ENCODE results near the gene RHOC.

The RHOC gene

GRCh38 chr1:112716133-112716720 lies 9.3 kb upstream of the RHOC start (continued):
- TF ChIP-seq, protein P1, sequence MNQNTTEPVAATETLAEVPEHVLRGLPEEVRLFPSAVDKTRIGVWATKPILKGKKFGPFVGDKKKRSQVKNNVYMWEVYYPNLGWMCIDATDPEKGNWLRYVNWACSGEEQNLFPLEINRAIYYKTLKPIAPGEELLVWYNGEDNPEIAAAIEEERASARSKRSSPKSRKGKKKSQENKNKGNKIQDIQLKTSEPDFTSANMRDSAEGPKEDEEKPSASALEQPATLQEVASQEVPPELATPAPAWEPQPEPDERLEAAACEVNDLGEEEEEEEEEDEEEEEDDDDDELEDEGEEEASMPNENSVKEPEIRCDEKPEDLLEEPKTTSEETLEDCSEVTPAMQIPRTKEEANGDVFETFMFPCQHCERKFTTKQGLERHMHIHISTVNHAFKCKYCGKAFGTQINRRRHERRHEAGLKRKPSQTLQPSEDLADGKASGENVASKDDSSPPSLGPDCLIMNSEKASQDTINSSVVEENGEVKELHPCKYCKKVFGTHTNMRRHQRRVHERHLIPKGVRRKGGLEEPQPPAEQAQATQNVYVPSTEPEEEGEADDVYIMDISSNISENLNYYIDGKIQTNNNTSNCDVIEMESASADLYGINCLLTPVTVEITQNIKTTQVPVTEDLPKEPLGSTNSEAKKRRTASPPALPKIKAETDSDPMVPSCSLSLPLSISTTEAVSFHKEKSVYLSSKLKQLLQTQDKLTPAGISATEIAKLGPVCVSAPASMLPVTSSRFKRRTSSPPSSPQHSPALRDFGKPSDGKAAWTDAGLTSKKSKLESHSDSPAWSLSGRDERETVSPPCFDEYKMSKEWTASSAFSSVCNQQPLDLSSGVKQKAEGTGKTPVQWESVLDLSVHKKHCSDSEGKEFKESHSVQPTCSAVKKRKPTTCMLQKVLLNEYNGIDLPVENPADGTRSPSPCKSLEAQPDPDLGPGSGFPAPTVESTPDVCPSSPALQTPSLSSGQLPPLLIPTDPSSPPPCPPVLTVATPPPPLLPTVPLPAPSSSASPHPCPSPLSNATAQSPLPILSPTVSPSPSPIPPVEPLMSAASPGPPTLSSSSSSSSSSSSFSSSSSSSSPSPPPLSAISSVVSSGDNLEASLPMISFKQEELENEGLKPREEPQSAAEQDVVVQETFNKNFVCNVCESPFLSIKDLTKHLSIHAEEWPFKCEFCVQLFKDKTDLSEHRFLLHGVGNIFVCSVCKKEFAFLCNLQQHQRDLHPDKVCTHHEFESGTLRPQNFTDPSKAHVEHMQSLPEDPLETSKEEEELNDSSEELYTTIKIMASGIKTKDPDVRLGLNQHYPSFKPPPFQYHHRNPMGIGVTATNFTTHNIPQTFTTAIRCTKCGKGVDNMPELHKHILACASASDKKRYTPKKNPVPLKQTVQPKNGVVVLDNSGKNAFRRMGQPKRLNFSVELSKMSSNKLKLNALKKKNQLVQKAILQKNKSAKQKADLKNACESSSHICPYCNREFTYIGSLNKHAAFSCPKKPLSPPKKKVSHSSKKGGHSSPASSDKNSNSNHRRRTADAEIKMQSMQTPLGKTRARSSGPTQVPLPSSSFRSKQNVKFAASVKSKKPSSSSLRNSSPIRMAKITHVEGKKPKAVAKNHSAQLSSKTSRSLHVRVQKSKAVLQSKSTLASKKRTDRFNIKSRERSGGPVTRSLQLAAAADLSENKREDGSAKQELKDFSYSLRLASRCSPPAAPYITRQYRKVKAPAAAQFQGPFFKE (tag by site-specific recombination; IDR thresholded peaks at IDR 0.05; ENCODE audit: borderline replicate concordance), result no peak
- no peak for TF ChIP-seq ZNF138 (tag by site-specific recombination; IDR thresholded peaks at IDR 0.05; ENCODE audit: borderline replicate concordance)
- TF ChIP-seq ZNF223 (tag by site-specific recombination; IDR thresholded peaks at IDR 0.05), result no peak
- TF ChIP-seq SCRT2 (tag by site-specific recombination; IDR thresholded peaks at IDR 0.05), result no peak
- TF ChIP-seq, protein P2, sequence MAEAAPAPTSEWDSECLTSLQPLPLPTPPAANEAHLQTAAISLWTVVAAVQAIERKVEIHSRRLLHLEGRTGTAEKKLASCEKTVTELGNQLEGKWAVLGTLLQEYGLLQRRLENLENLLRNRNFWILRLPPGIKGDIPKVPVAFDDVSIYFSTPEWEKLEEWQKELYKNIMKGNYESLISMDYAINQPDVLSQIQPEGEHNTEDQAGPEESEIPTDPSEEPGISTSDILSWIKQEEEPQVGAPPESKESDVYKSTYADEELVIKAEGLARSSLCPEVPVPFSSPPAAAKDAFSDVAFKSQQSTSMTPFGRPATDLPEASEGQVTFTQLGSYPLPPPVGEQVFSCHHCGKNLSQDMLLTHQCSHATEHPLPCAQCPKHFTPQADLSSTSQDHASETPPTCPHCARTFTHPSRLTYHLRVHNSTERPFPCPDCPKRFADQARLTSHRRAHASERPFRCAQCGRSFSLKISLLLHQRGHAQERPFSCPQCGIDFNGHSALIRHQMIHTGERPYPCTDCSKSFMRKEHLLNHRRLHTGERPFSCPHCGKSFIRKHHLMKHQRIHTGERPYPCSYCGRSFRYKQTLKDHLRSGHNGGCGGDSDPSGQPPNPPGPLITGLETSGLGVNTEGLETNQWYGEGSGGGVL (tag by site-specific recombination; IDR thresholded peaks at IDR 0.05), result no peak
- peak; percentile 75 for TF ChIP-seq ZNF366 (tag by site-specific recombination; conservative IDR thresholded peaks at IDR 0.05)
- TF ChIP-seq, protein P3, sequence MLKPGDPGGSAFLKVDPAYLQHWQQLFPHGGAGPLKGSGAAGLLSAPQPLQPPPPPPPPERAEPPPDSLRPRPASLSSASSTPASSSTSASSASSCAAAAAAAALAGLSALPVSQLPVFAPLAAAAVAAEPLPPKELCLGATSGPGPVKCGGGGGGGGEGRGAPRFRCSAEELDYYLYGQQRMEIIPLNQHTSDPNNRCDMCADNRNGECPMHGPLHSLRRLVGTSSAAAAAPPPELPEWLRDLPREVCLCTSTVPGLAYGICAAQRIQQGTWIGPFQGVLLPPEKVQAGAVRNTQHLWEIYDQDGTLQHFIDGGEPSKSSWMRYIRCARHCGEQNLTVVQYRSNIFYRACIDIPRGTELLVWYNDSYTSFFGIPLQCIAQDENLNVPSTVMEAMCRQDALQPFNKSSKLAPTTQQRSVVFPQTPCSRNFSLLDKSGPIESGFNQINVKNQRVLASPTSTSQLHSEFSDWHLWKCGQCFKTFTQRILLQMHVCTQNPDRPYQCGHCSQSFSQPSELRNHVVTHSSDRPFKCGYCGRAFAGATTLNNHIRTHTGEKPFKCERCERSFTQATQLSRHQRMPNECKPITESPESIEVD (tag by site-specific recombination; IDR thresholded peaks at IDR 0.05), result no peak
- TF ChIP-seq ZNF121 (tag by site-specific recombination; IDR thresholded peaks at IDR 0.05), result no peak
- TF ChIP-seq IKZF3 (tag by site-specific recombination; IDR thresholded peaks at IDR 0.05), result 0 out of 2 replicates have a peak, but pooled peaks have one; percentile 54
- no peak for TF ChIP-seq ZNF184 (tag by site-specific recombination; IDR thresholded peaks at IDR 0.05)
- no peak for TF ChIP-seq SETDB1 (IDR thresholded peaks at IDR 0.05; ENCODE audit: insufficient read length, low read length)
- no peak for TF ChIP-seq ZFP69B (tag by site-specific recombination; IDR thresholded peaks at IDR 0.05)
- TF ChIP-seq HOXD13 (CRISPR knock-in tag; IDR thresholded peaks at IDR 0.05; ENCODE audit: borderline replicate concordance), result no peak
- no peak for TF ChIP-seq ZNF433 (tag by site-specific recombination; IDR thresholded peaks at IDR 0.05; ENCODE audit: low read depth)
- TF ChIP-seq ZFP37 (tag by site-specific recombination; IDR thresholded peaks at IDR 0.05), result no peak
- TF ChIP-seq ZNF449 (tag by site-specific recombination; IDR thresholded peaks at IDR 0.05), result no peak
- no peak for TF ChIP-seq ZNF558 (tag by site-specific recombination; IDR thresholded peaks at IDR 0.05)
- no peak for TF ChIP-seq ZNF670 (tag by site-specific recombination; IDR thresholded peaks at IDR 0.05; ENCODE audit: low read depth)
- TF ChIP-seq ZNF146 (tag by site-specific recombination; IDR thresholded peaks at IDR 0.05), result no peak
- no peak for TF ChIP-seq ZNF600 (tag by site-specific recombination; IDR thresholded peaks at IDR 0.05)
- no peak for TF ChIP-seq ZFP41 (tag by site-specific recombination; IDR thresholded peaks at IDR 0.05; ENCODE audit: borderline replicate concordance)
- TF ChIP-seq ZNF214 (tag by site-specific recombination; IDR thresholded peaks at IDR 0.05; ENCODE audit: borderline replicate concordance), result no peak
- no peak for TF ChIP-seq BCL11A (tag by site-specific recombination; IDR thresholded peaks at IDR 0.05; ENCODE audit: low read depth)
- TF ChIP-seq MYNN (tag by site-specific recombination; IDR thresholded peaks at IDR 0.05; ENCODE audit: borderline replicate concordance), result no peak
- no peak for TF ChIP-seq ZNF16 (tag by site-specific recombination; IDR thresholded peaks at IDR 0.05; ENCODE audit: low read depth)
- TF ChIP-seq KLF1 (tag by site-specific recombination; IDR thresholded peaks at IDR 0.05), result no peak
- no peak for TF ChIP-seq YY1 (tag by site-specific recombination; IDR thresholded peaks at IDR 0.05)
- TF ChIP-seq ZNF830 (tag by site-specific recombination; IDR thresholded peaks at IDR 0.05; ENCODE audit: low read depth), result no peak
- TF ChIP-seq ZNF292 (tag by site-specific recombination; IDR thresholded peaks at IDR 0.05; ENCODE audit: borderline replicate concordance, low read depth), result no peak

Measured in HEK293 (cell line).